WTC11 (cell line): Measurements from ENCODE around the gene MTHFD1L. TPM values are rescaled to one million over a fixed set of nuclear protein-coding genes. Genes with fewer than 3 reads are reported as not detected.

ENCODE experiments used
- ATAC-seq: fragments of 200-7000 bp; cut with Tn5 transposase; 2 replicates; pipeline ENCODE4 v1.10.0; 2021; ENCODE audit warnings: mild to moderate bottlenecking, moderate library complexity
- CTCF ChIA-PET: fragments of 300-600 bp; sonication (Branson Sonifier 250); formaldehyde crosslinking; loops from one replicate; lab custom pipeline; 2021; ENCODE audit warnings: antibody characterized with exemption; lab: Charles Lee
- POLR2A ChIA-PET: fragments of 350-600 bp; sonication (Branson Sonifier 250); formaldehyde crosslinking; loops from one replicate; lab custom pipeline; 2021; ENCODE audit warnings: antibody characterized with exemption; lab: Charles Lee
- DNase-seq: peaks from one replicate; pipeline ENCODE4 v3.0.0; 2021; ENCODE audit warnings: low spot score
- H3K27ac Mint-ChIP-seq: 2 replicates; pipeline ENCODE4 v1.8.0; 2021; ENCODE audit warnings: mixed read lengths
- H3K27me3 Mint-ChIP-seq: 2 replicates; pipeline ENCODE4 v1.8.0; 2021; ENCODE audit warnings: low read depth, mild to moderate bottlenecking, moderate library complexity, mixed read lengths
- H3K36me3 Mint-ChIP-seq: 2 replicates; pipeline ENCODE4 v1.8.0; 2021; ENCODE audit warnings: mixed read lengths
- H3K4me1 Mint-ChIP-seq: 2 replicates; pipeline ENCODE4 v1.8.0; 2022; ENCODE audit warnings: mixed read lengths
- H3K4me3 Mint-ChIP-seq: 2 replicates; pipeline ENCODE4 v1.8.0; 2021; ENCODE audit warnings: mild to moderate bottlenecking, moderate library complexity, mixed read lengths
- H3K9me3 Mint-ChIP-seq: 2 replicates; pipeline ENCODE4 v1.8.0; 2021; ENCODE audit warnings: mixed read lengths
- ARID4B ChIP-seq: sonication (generic); formaldehyde crosslinking; IDR thresholded peaks from 2 replicates; pipeline ENCODE4 v1.8.0; 2023; ENCODE audit warnings: missing genetic modification reagents, mild to moderate bottlenecking, borderline replicate concordance
- ATF6 ChIP-seq: sonication (generic); formaldehyde crosslinking; IDR thresholded peaks from 2 replicates; pipeline ENCODE4 v1.8.1; 2023; ENCODE audit warnings: mild to moderate bottlenecking, missing genetic modification reagents
- CREM ChIP-seq: sonication (generic); formaldehyde crosslinking; IDR thresholded peaks from 2 replicates; pipeline ENCODE4 v1.8.1; 2022; ENCODE audit warnings: mild to moderate bottlenecking, missing genetic modification reagents, moderate library complexity
- ELF4 ChIP-seq: sonication (generic); formaldehyde crosslinking; IDR thresholded peaks from 2 replicates; pipeline ENCODE4 v1.8.1; 2022; ENCODE audit warnings: low read depth, mild to moderate bottlenecking, moderate library complexity, missing genetic modification reagents
- FOXJ3 ChIP-seq: sonication (generic); formaldehyde crosslinking; IDR thresholded peaks from 2 replicates; pipeline ENCODE4 v1.9.0; 2021; ENCODE audit warnings: missing genetic modification reagents, mild to moderate bottlenecking, borderline replicate concordance
- GRHL2 ChIP-seq: fragments of 250-450 bp; sonication (Bioruptor Pico); IDR thresholded peaks from 2 replicates; pipeline ENCODE4 v1.8.0; 2022; ENCODE audit warnings: mild to moderate bottlenecking, moderate library complexity; ENCODE audit not compliant: insufficient replicate concordance, severe bottlenecking
- NFE2L1 ChIP-seq: sonication (generic); formaldehyde crosslinking; IDR thresholded peaks from 2 replicates; pipeline ENCODE4 v1.8.1; 2023; ENCODE audit warnings: missing genetic modification reagents
- NFYB ChIP-seq: sonication (generic); formaldehyde crosslinking; conservative IDR thresholded peaks from 2 replicates; pipeline ENCODE4 v1.8.0; 2022; ENCODE audit warnings: low read depth, missing genetic modification reagents
- ZNF263 ChIP-seq: sonication (generic); formaldehyde crosslinking; IDR thresholded peaks from 2 replicates; pipeline ENCODE4 v1.8.1; 2022; ENCODE audit warnings: low read depth, mild to moderate bottlenecking, moderate library complexity, missing genetic modification reagents
- total RNA-seq: library from RNA; stranded (reverse); gene quantifications from 3 replicates; pipeline ENCODE4 v1.2.3, GENCODE V29; 2021
- TF ChIP-seq, protein P1 (sequence below): sonication (generic); formaldehyde crosslinking; IDR thresholded peaks from 2 replicates; pipeline ENCODE4 v1.8.1; 2022; ENCODE audit warnings: low read depth, mild to moderate bottlenecking, moderate library complexity, missing genetic modification reagents, borderline replicate concordance
- TF ChIP-seq, protein P2 (sequence below): sonication (generic); formaldehyde crosslinking; IDR thresholded peaks from 2 replicates; pipeline ENCODE4 v1.8.0; 2022; ENCODE audit warnings: mild to moderate bottlenecking, missing genetic modification reagents
- TF ChIP-seq, protein P3 (sequence below): fragments of 250-450 bp; sonication (Bioruptor Pico); conservative IDR thresholded peaks from 2 replicates; pipeline ENCODE4 v1.9.0; 2021; ENCODE audit warnings: mild to moderate bottlenecking
- TF ChIP-seq, protein P4 (sequence below): fragments of 250-450 bp; sonication (Bioruptor Pico); IDR thresholded peaks from 2 replicates; pipeline ENCODE4 v1.8.0; 2021; ENCODE audit warnings: mild to moderate bottlenecking

MTHFD1L gene
- total RNA-seq, 1 experiment from 2014 or later = 104 TPM

DNA sequence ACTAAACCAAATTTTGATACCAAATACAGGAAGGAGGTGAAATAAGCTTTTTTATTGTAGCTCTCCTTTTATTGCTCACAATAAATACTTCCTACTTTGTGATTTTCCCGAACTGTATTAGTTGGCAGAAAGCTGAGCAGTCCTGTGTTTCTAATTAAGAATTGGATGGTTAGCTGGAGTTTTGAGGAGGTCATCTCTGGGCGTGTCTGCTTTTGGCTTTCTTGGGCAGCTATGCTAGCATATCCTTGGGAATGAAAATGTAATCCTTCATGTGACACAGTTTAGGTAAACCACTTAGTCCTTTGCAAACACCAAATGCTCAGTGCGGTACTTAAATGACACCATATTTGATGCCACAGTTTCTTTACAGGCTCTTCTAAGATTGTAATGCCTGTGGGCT lies 67.5 kb downstream of the MTHFD1L start (continued):
- TF ChIP-seq, protein P1, sequence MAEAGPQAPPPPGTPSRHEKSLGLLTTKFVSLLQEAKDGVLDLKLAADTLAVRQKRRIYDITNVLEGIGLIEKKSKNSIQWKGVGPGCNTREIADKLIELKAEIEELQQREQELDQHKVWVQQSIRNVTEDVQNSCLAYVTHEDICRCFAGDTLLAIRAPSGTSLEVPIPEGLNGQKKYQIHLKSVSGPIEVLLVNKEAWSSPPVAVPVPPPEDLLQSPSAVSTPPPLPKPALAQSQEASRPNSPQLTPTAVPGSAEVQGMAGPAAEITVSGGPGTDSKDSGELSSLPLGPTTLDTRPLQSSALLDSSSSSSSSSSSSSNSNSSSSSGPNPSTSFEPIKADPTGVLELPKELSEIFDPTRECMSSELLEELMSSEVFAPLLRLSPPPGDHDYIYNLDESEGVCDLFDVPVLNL (CRISPR knock-in tag) = no peak
- TF ChIP-seq ELF4 (CRISPR knock-in tag) = no peak
- TF ChIP-seq, protein P2, sequence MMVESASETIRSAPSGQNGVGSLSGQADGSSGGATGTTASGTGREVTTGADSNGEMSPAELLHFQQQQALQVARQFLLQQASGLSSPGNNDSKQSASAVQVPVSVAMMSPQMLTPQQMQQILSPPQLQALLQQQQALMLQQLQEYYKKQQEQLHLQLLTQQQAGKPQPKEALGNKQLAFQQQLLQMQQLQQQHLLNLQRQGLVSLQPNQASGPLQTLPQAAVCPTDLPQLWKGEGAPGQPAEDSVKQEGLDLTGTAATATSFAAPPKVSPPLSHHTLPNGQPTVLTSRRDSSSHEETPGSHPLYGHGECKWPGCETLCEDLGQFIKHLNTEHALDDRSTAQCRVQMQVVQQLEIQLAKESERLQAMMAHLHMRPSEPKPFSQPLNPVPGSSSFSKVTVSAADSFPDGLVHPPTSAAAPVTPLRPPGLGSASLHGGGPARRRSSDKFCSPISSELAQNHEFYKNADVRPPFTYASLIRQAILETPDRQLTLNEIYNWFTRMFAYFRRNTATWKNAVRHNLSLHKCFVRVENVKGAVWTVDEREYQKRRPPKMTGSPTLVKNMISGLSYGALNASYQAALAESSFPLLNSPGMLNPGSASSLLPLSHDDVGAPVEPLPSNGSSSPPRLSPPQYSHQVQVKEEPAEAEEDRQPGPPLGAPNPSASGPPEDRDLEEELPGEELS (CRISPR knock-in tag) = no peak
- TF ChIP-seq GRHL2 = no peak
- TF ChIP-seq, all 79 proteins: peak for 0

DNA sequence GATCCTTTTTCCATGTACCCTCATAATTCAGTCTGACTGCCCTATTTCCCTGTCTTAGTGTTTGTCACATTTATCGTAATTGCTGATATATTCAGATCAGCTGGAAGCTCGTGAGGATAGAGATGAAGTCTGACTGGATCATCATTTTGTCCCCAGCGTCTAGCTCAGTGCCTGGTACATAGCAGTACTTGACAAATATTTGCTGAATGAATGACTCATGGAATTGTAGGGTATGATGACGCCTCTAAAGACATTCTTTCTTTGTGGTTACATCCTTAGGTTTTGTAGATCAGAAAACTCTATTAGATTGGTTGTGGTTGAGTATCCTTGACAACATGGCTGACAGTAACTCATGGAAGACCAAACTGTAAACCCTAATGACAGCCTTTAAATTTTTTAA lies 68.9 kb downstream of the MTHFD1L start:
- TF ChIP-seq, protein P3, sequence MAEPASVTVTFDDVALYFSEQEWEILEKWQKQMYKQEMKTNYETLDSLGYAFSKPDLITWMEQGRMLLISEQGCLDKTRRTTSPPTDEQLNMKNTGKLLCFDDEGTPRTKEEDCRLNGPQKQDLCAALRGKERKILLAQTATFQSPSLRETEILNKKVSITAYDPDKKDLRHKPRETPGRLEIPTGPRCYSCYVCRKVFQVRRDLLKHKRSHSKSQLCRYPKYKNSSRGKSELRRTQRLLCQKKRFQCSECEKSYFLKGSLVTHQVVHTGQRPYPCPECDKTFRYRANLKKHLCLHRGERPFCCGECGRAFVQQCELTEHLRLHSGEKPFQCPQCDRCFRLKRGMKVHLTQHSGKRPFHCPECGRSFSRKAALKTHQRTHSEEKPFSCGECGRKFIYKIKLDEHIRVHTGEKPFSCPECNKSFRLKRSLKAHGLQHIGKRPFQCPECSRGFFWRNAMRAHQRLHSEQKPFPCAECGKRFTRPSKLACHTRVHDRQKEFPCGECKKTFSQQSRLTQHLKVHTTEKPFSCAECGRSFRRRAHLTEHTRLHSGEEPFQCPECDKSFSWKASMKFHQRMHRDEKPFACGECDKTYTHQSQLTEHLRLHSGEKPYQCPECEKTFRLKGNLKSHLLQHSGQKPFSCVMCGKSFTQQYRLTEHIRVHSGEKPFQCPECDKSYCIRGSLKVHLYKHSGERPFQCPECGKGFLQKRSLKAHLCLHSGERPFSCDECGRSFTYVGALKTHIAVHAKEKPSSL = no peak
- TF ChIP-seq, protein P4, sequence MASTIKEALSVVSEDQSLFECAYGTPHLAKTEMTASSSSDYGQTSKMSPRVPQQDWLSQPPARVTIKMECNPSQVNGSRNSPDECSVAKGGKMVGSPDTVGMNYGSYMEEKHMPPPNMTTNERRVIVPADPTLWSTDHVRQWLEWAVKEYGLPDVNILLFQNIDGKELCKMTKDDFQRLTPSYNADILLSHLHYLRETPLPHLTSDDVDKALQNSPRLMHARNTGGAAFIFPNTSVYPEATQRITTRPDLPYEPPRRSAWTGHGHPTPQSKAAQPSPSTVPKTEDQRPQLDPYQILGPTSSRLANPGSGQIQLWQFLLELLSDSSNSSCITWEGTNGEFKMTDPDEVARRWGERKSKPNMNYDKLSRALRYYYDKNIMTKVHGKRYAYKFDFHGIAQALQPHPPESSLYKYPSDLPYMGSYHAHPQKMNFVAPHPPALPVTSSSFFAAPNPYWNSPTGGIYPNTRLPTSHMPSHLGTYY (CRISPR knock-in tag) = no peak
- TF ChIP-seq NFE2L1 (CRISPR knock-in tag) (no peak), FOXJ3 (CRISPR knock-in tag) (no peak), ARID4B (CRISPR knock-in tag) (no peak), ZNF263 (no peak)
- TF ChIP-seq, all 79 proteins: peak for 0
- Mint-ChIP-seq H3K36me3 (peaks cover 35% of the 10 kb centered on the region), H3K27ac (no peak overlapping the region), H3K9me3 (no peaks in the 10 kb centered on the region), H3K27me3 (no peaks in the 10 kb centered on the region), H3K4me3 (no peak overlapping the region), H3K4me1 (no peaks in the 10 kb centered on the region)
- ATAC-seq (no peak), DNase-seq (no peak)
- ChIA-PET POLR2A (no interaction called here), CTCF (no interaction called here)

DNA sequence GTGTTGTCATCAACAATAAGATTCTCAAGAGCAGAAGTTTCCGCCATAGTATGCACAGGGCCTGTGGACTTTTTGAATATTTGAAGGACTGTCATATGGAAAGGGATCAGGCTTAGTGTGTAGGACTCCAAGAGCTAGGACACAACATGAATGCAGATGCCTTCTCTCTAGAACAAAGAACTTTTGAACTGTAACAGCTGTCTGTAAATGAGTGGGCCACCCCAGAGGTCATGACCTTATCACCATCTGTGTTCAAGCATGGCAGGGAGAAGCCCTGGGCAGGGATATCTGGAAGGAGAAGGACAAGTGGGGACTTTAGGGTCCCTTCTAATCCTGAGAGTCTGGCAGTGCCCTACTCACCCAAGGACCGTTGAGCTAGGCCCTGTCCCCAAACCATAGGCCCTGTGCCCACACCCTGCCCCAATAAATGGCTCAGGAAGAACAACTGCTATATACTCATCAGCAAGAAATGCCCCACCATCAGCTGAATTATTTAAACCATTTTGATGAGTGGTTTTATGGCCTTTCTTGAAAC lies 70.6 kb downstream of the MTHFD1L start:
- DNase-seq = no peak
- Mint-ChIP-seq H3K27ac (no peak overlapping the region), H3K9me3 (no peaks in the 10 kb centered on the region), H3K27me3 (no peaks in the 10 kb centered on the region), H3K4me1 (no peaks in the 10 kb centered on the region), H3K4me3 (no peak overlapping the region), H3K36me3 (peaks cover 38% of the 10 kb centered on the region)
- no peak for TF ChIP-seq NFE2L1 (CRISPR knock-in tag)
- TF ChIP-seq NFYB (CRISPR knock-in tag) = no peak
- no peak for TF ChIP-seq ZNF263
- TF ChIP-seq ATF6 (CRISPR knock-in tag) = no peak
- no peak for TF ChIP-seq CREM
- ChIA-PET POLR2A (no interaction called here), CTCF (no interaction called here)
- ATAC-seq = no peak
